Liver (tissue), 9 donors: Measurements from ENCODE around the gene PIGV. TPM values are rescaled to one million over a fixed set of nuclear protein-coding genes. Genes with fewer than 3 reads are reported as not detected.

Source experiments
- DNase-seq: peaks from one replicate; pipeline ENCODE4 v3.0.0-alpha.2; 2017; ENCODE audit warnings: low spot score
- H3K27ac ChIP-seq, 2 donors: one replicate each; pipeline ENCODE4 v1.7.0; 2013; ENCODE audit warnings: inconsistent platforms in 2 of 2, low read length in 2 of 2, control low read depth in 1 of 2, low read depth in 1 of 2, mild to moderate bottlenecking in 1 of 2
- H3K27me3 ChIP-seq, 4 donors: one replicate each; pipeline versions ENCODE4 v1.6.1 to v1.7.0; 2013; ENCODE audit warnings: low read length in 3 of 4, inconsistent platforms in 1 of 4, mild to moderate bottlenecking in 1 of 4, moderate library complexity in 1 of 4; ENCODE audit not compliant: control insufficient read depth in 4 of 4, insufficient read depth in 4 of 4
- H3K36me3 ChIP-seq, 4 donors: one replicate each; pipeline versions ENCODE4 v1.6.1 to v1.7.0; 2013; ENCODE audit warnings: low read length in 3 of 4, mild to moderate bottlenecking in 3 of 4, low read depth in 1 of 4, moderate library complexity in 1 of 4; ENCODE audit not compliant: control insufficient read depth in 4 of 4, insufficient read depth in 3 of 4
- H3K4me1 ChIP-seq, 4 donors: one replicate each; pipeline versions ENCODE4 v1.6.1 to v1.7.0; 2013; ENCODE audit warnings: low read length in 3 of 4, mild to moderate bottlenecking in 3 of 4, moderate library complexity in 1 of 4; ENCODE audit not compliant: control insufficient read depth in 4 of 4, insufficient read depth in 4 of 4
- H3K4me3 ChIP-seq, 3 donors: one replicate each; pipeline versions ENCODE4 v1.6.1 to v1.7.0; 2013; ENCODE audit warnings: low read length in 3 of 3, control low read depth in 1 of 3, low read depth in 1 of 3, mild to moderate bottlenecking in 1 of 3
- H3K9ac ChIP-seq, 2 donors: one replicate each; pipeline ENCODE4 v1.7.0; 2013; ENCODE audit warnings: low read length in 2 of 2, mild to moderate bottlenecking in 2 of 2, moderate library complexity in 2 of 2, control low read depth in 1 of 2, low read depth in 1 of 2
- H3K9me3 ChIP-seq, 4 donors: one replicate each; pipeline versions ENCODE4 v1.6.1 to v1.7.0; 2013; ENCODE audit warnings: low read length in 3 of 4; ENCODE audit not compliant: control insufficient read depth in 4 of 4
- EGR1 ChIP-seq, 2 donors: IDR thresholded peaks; 2 replicates each; pipeline ENCODE4 v1.6.1; 2016 to 2018; ENCODE audit warnings: antibody characterized with exemption in 2 of 2, low read depth in 2 of 2
- GABPA ChIP-seq, 2 donors: IDR thresholded peaks in 1 of 2; conservative IDR thresholded peaks in 1 of 2; 2 replicates each; pipeline ENCODE4 v1.6.1; 2016; ENCODE audit warnings: antibody characterized with exemption in 2 of 2, mild to moderate bottlenecking in 1 of 2, moderate library complexity in 1 of 2
- HNF4A ChIP-seq, 2 donors: conservative IDR thresholded peaks; 2 replicates each; pipeline ENCODE4 v1.6.1; 2016; ENCODE audit warnings: antibody characterized with exemption in 2 of 2, mild to moderate bottlenecking in 2 of 2
- HNF4G ChIP-seq: IDR thresholded peaks from 2 replicates; pipeline ENCODE4 v1.6.1; 2016; ENCODE audit warnings: antibody characterized with exemption
- NR2F2 ChIP-seq: IDR thresholded peaks from 2 replicates; pipeline ENCODE4 v1.6.1; 2016; ENCODE audit warnings: antibody characterized with exemption
- RXRA ChIP-seq, 2 donors: IDR thresholded peaks; 2 replicates each; pipeline ENCODE4 v1.6.1; 2017 to 2018; ENCODE audit warnings: antibody characterized with exemption in 2 of 2, mild to moderate bottlenecking in 1 of 2
- SP1 ChIP-seq: IDR thresholded peaks from 2 replicates; pipeline ENCODE4 v1.6.1; 2018; ENCODE audit warnings: antibody characterized with exemption, mild to moderate bottlenecking
- YY1 ChIP-seq: IDR thresholded peaks from 2 replicates; pipeline ENCODE4 v1.6.1; 2016; ENCODE audit warnings: antibody characterized with exemption, mild to moderate bottlenecking
- WGBS: extraction: QIAGEN DNeasy Blood & Tissue Kit; methylation state at CpG from one replicate; pipeline ENCODE4 v1.1.7; 2013; 5-methylcytosine and 5-hydroxymethylcytosine counted together
- polyA plus RNA-seq, 2 donors: library from polyadenylated mRNA; stranded (reverse) in 1 of 2; unstranded in 1 of 2; fragments of 200-250 nt in 1 of 2; fragments of >200 nt in 1 of 2; fragmentation: Nextera tagmentation in 1 of 2; extraction: Ambion mirVana in 1 of 2; gene quantifications; one replicate each; pipeline versions ENCODE4 v1.2.1 to v1.2.3, GENCODE V29; 2013 to 2015
- total RNA-seq, 2 donors: library from RNA; depleted of rRNA; stranded (reverse); fragments of >200 nt; gene quantifications; one replicate each; pipeline ENCODE4 v1.2.3, GENCODE V29; 2014
- TF ChIP-seq, protein P1 (sequence below): IDR thresholded peaks from 2 replicates; pipeline ENCODE4 v1.6.1; 2016; ENCODE audit warnings: antibody characterized with exemption
- TF ChIP-seq, protein P2 (sequence below): IDR thresholded peaks from 2 replicates; pipeline ENCODE4 v1.6.1; 2016; ENCODE audit warnings: antibody characterized with exemption, mild to moderate bottlenecking
- TF ChIP-seq, protein P3 (sequence below): fragments of 150-350 bp; IDR thresholded peaks from 2 replicates; pipeline ENCODE4 v1.5.1; 2017; ENCODE audit warnings: improper control_type of control experiment, low read depth, low read length; ENCODE audit not compliant: missing input control
- donor health status: healthy.
- donor health status: healthy.
- donor health status: healthy.
- donor health status: healthy.
- donor health status: healthy.

PIGV gene
- total and polyA plus RNA-seq, 4 donors: 13.9 to 24.3 (median 14.8) TPM

- peaks cover 25 to 80% (median 61%) of the 10 kb centered on the region in 4 donors for H3K36me3 ChIP-seq
- no peak for TF ChIP-seq SP1
- peaks cover 0 to 9% (median 0%) of the 10 kb centered on the region in 4 donors for H3K4me1 ChIP-seq
- 93% methylated on average over 4 of the region's 4 CpGs for WGBS
- no peaks in the 10 kb centered on the region for H3K9me3 ChIP-seq
- no peak overlapping the region for H3K9ac ChIP-seq
- H3K27me3 ChIP-seq: no peaks in the 10 kb centered on the region
- H3K4me3 ChIP-seq: no peak overlapping the region
- H3K27ac ChIP-seq: no peak overlapping the region
- DNase-seq: no peak
Measured at GRCh38 chr1:26772687-26773086, 15.1 kb upstream of the PIGV start.

GRCh38 chr1:26774462-26774861 is 13.3 kb upstream of the PIGV start:
- DNase-seq: no peak

GRCh38 chr1:26775666-26776065 is 12.1 kb upstream of the PIGV start:
- DNase-seq: no peak
- WGBS: 71% methylated on average over 4 of the region's 4 CpGs
- Histone ChIP-seq H3K27me3 (no peaks in the 10 kb centered on the region), H3K27ac (no peak overlapping the region), H3K36me3 (peaks cover 25 to 81% (median 61%) of the 10 kb centered on the region in 4 donors), H3K4me3 (no peak overlapping the region), H3K9me3 (no peaks in the 10 kb centered on the region), H3K9ac (no peak overlapping the region), H3K4me1 (peaks cover 7 to 16% (median 14%) of the 10 kb centered on the region in 4 donors)
- TF ChIP-seq EGR1 (IDR thresholded peaks at IDR 0.05; ENCODE audit: low read depth in 2 of 2) (no peak), SP1 (no peak), GABPA (IDR thresholded peaks at IDR 0.05 in 1 of 2, conservative IDR thresholded peaks at IDR 0.05 in 1 of 2) (no peak), HNF4A (conservative IDR thresholded peaks at IDR 0.05) (no peak), NR2F2 (no peak), RXRA (IDR thresholded peaks at IDR 0.05) (no peak), HNF4G (no peak), YY1 (no peak)
- TF ChIP-seq, protein P1, sequence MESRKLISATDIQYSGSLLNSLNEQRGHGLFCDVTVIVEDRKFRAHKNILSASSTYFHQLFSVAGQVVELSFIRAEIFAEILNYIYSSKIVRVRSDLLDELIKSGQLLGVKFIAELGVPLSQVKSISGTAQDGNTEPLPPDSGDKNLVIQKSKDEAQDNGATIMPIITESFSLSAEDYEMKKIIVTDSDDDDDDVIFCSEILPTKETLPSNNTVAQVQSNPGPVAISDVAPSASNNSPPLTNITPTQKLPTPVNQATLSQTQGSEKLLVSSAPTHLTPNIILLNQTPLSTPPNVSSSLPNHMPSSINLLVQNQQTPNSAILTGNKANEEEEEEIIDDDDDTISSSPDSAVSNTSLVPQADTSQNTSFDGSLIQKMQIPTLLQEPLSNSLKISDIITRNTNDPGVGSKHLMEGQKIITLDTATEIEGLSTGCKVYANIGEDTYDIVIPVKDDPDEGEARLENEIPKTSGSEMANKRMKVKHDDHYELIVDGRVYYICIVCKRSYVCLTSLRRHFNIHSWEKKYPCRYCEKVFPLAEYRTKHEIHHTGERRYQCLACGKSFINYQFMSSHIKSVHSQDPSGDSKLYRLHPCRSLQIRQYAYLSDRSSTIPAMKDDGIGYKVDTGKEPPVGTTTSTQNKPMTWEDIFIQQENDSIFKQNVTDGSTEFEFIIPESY: no peak
- TF ChIP-seq, protein P2, sequence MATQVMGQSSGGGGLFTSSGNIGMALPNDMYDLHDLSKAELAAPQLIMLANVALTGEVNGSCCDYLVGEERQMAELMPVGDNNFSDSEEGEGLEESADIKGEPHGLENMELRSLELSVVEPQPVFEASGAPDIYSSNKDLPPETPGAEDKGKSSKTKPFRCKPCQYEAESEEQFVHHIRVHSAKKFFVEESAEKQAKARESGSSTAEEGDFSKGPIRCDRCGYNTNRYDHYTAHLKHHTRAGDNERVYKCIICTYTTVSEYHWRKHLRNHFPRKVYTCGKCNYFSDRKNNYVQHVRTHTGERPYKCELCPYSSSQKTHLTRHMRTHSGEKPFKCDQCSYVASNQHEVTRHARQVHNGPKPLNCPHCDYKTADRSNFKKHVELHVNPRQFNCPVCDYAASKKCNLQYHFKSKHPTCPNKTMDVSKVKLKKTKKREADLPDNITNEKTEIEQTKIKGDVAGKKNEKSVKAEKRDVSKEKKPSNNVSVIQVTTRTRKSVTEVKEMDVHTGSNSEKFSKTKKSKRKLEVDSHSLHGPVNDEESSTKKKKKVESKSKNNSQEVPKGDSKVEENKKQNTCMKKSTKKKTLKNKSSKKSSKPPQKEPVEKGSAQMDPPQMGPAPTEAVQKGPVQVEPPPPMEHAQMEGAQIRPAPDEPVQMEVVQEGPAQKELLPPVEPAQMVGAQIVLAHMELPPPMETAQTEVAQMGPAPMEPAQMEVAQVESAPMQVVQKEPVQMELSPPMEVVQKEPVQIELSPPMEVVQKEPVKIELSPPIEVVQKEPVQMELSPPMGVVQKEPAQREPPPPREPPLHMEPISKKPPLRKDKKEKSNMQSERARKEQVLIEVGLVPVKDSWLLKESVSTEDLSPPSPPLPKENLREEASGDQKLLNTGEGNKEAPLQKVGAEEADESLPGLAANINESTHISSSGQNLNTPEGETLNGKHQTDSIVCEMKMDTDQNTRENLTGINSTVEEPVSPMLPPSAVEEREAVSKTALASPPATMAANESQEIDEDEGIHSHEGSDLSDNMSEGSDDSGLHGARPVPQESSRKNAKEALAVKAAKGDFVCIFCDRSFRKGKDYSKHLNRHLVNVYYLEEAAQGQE: no peak
- TF ChIP-seq, protein P3, sequence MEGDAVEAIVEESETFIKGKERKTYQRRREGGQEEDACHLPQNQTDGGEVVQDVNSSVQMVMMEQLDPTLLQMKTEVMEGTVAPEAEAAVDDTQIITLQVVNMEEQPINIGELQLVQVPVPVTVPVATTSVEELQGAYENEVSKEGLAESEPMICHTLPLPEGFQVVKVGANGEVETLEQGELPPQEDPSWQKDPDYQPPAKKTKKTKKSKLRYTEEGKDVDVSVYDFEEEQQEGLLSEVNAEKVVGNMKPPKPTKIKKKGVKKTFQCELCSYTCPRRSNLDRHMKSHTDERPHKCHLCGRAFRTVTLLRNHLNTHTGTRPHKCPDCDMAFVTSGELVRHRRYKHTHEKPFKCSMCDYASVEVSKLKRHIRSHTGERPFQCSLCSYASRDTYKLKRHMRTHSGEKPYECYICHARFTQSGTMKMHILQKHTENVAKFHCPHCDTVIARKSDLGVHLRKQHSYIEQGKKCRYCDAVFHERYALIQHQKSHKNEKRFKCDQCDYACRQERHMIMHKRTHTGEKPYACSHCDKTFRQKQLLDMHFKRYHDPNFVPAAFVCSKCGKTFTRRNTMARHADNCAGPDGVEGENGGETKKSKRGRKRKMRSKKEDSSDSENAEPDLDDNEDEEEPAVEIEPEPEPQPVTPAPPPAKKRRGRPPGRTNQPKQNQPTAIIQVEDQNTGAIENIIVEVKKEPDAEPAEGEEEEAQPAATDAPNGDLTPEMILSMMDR: no peak

More at GRCh38 chr1:26774462-26774861, 13.3 kb upstream of the PIGV start:
- Histone ChIP-seq H3K9me3 (no peaks in the 10 kb centered on the region), H3K9ac (no peak overlapping the region), H3K27me3 (no peaks in the 10 kb centered on the region), H3K36me3 (peaks cover 29 to 77% (median 61%) of the 10 kb centered on the region in 4 donors), H3K4me3 (no peak overlapping the region), H3K4me1 (peaks cover 0 to 9% (median 5%) of the 10 kb centered on the region in 4 donors), H3K27ac (no peak overlapping the region)
- TF ChIP-seq HNF4G: no peak
- TF ChIP-seq GABPA (IDR thresholded peaks at IDR 0.05 in 1 of 2, conservative IDR thresholded peaks at IDR 0.05 in 1 of 2): no peak
- TF ChIP-seq EGR1 (IDR thresholded peaks at IDR 0.05; ENCODE audit: low read depth in 2 of 2): no peak
- no peak for TF ChIP-seq NR2F2
- TF ChIP-seq, protein P3: peak; percentile 5
- WGBS: 97% methylated on average over 13 of the region's 13 CpGs
